ENCODE data around the gene PTCD3.

PTCD3 gene

DNA sequence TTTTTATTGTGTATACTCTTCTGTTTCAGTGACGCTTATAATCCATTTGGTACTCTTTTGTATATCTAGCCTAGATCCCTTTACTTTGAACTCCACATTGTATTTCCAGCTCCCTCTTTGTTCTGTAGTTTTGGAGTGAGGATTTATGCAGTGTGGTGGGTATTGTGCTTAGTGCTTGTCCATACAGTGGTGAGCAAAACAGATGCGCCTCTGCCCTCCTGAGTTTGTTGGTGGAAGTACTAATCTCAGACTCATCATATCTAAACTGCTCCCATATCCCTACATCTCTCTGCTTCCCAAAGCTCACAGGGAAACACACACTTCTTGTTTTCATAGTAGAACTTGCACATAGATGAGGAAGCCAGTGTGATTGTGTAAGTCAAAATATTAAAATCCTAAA, 12.1 kb downstream of the PTCD3 start:
- peaks cover 31% of the 10 kb centered on the region; the same call in 1 of the 2 replicates for H3K36me3 ChIP-seq (ENCODE audit: insufficient read depth)
- no peaks in the 10 kb centered on the region for H3K27me3 ChIP-seq (ENCODE audit: insufficient read depth, low read depth)
- H4K20me1 ChIP-seq (ENCODE audit: insufficient read depth): 0 out of 2 replicates have a peak, but pooled peaks cover 4% of the 10 kb centered on the region
- H3K9ac ChIP-seq: no peak overlapping the region
- no peak overlapping the region for H3K4me3 ChIP-seq (IDR thresholded peaks at IDR 0.05; ENCODE audit: insufficient read depth, low read depth, low read length)
- H3K27ac ChIP-seq: no peak overlapping the region
- H3K79me2 ChIP-seq (ENCODE audit: insufficient read depth, low read depth): peaks cover 20% of the 10 kb centered on the region; the same call in 1 of the 2 replicates
- no peaks in the 10 kb centered on the region for H3K4me1 ChIP-seq (ENCODE audit: low read depth, poor library complexity, severe bottlenecking)
- H2AFZ ChIP-seq (ENCODE audit: low read depth): no peak overlapping the region
- TF ChIP-seq, protein P1, sequence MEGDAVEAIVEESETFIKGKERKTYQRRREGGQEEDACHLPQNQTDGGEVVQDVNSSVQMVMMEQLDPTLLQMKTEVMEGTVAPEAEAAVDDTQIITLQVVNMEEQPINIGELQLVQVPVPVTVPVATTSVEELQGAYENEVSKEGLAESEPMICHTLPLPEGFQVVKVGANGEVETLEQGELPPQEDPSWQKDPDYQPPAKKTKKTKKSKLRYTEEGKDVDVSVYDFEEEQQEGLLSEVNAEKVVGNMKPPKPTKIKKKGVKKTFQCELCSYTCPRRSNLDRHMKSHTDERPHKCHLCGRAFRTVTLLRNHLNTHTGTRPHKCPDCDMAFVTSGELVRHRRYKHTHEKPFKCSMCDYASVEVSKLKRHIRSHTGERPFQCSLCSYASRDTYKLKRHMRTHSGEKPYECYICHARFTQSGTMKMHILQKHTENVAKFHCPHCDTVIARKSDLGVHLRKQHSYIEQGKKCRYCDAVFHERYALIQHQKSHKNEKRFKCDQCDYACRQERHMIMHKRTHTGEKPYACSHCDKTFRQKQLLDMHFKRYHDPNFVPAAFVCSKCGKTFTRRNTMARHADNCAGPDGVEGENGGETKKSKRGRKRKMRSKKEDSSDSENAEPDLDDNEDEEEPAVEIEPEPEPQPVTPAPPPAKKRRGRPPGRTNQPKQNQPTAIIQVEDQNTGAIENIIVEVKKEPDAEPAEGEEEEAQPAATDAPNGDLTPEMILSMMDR (conservative IDR thresholded peaks at IDR 0.05; ENCODE audit: low read depth, low read length): no peak
- H3K4me2 ChIP-seq: no peak overlapping the region

DNA sequence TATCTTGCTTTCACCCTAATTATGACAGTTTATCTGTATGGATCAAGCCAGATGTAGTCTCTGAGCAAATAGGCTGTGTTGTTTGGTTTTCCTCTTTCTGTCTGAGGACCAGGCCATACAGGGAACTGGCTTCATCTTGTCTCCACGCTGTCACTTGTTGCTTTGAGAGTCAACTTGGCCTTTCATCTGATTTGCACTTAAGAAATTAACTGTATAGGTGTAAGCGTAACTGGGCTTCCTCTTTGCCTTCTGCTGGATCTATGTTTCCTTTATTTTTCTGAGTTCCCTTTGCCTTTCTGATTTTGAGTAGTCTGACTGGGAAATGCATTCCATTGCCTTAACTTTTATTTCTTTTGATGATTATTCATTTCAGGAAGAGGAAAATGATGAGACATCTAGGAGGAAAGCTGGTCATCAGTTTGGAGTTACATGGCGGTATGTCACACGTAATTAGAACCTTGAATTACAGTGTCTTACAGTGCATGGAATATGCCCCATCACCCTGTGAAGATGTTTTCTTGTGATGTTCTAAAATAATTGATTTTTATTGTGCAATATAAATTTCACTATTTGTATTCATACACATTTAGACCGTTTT, 17.4 kb downstream of the PTCD3 start:
- Histone ChIP-seq H3K27me3 (ENCODE audit: insufficient read depth, low read depth) (no peaks in the 10 kb centered on the region), H3K4me1 (ENCODE audit: low read depth, poor library complexity, severe bottlenecking) (no peaks in the 10 kb centered on the region), H3K9ac (no peak overlapping the region), H2AFZ (ENCODE audit: low read depth) (no peak overlapping the region), H3K27ac (no peak overlapping the region), H3K36me3 (ENCODE audit: insufficient read depth) (peaks cover 53% of the 10 kb centered on the region; the same call in 1 of the 2 replicates), H3K79me2 (ENCODE audit: insufficient read depth, low read depth) (no peaks in the 10 kb centered on the region; the same call in 1 of the 2 replicates), H3K4me2 (no peak overlapping the region), H4K20me1 (ENCODE audit: insufficient read depth) (no peaks in the 10 kb centered on the region), H3K4me3 (IDR thresholded peaks at IDR 0.05; ENCODE audit: insufficient read depth, low read depth, low read length) (no peak overlapping the region)
- TF ChIP-seq, protein P1 (conservative IDR thresholded peaks at IDR 0.05; ENCODE audit: low read depth, low read length): no peak

DNA sequence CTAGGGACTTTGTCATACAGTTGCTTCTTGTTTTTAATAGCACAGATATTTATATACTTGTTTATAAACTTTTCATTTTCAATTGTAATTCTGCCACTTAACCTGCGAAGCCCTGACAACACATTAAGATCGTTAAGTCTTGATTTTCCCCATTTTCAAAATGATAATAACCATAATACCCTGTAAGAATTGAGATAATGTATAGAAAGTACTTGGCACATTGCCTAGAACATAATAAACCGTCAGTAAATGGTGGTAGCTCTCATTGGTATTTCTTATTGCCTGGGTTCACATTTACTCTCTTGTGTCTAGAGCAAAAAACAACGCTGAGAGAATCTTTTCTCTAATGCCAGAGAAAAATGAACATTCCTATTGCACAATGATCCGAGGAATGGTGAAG, 18.6 kb downstream of the PTCD3 start:
- H3K27me3 ChIP-seq (ENCODE audit: insufficient read depth, low read depth): no peaks in the 10 kb centered on the region
- no peak overlapping the region for H2AFZ ChIP-seq (ENCODE audit: low read depth)
- no peak overlapping the region for H3K4me2 ChIP-seq
- H4K20me1 ChIP-seq (ENCODE audit: insufficient read depth): no peaks in the 10 kb centered on the region
- TF ChIP-seq, protein P1 (conservative IDR thresholded peaks at IDR 0.05; ENCODE audit: low read depth, low read length): no peak
- H3K36me3 ChIP-seq (ENCODE audit: insufficient read depth): peaks cover 51% of the 10 kb centered on the region; the same call in 1 of the 2 replicates
- H3K4me3 ChIP-seq (IDR thresholded peaks at IDR 0.05; ENCODE audit: insufficient read depth, low read depth, low read length): no peak overlapping the region
- H3K79me2 ChIP-seq (ENCODE audit: insufficient read depth, low read depth): no peaks in the 10 kb centered on the region
- H3K9ac ChIP-seq: no peak overlapping the region
- no peaks in the 10 kb centered on the region for H3K4me1 ChIP-seq (ENCODE audit: low read depth, poor library complexity, severe bottlenecking)
- H3K27ac ChIP-seq: no peak overlapping the region

DNA sequence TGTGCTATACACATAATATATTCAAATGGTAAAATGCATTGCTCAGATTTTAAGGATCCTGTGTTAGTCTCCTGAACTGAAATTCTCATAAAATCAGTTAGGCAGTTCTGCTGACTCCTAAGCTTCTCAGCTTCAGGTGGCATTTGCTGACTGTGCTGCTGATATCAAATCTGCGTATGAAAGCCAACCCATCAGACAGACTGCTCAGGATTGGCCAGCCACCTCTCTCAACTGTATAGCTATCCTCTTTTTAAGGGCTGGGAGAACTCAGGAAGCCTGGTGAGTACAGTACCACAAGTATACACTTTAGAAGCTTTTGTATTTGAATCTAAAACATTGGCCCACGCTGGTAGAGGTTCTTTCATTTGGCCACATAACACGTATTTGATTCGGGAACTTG, 28.7 kb downstream of the PTCD3 start:
- Histone ChIP-seq H3K27me3 (ENCODE audit: insufficient read depth, low read depth) (no peaks in the 10 kb centered on the region), H3K27ac (no peak overlapping the region), H3K79me2 (ENCODE audit: insufficient read depth, low read depth) (no peaks in the 10 kb centered on the region), H4K20me1 (ENCODE audit: insufficient read depth) (no peaks in the 10 kb centered on the region), H3K4me1 (ENCODE audit: low read depth, poor library complexity, severe bottlenecking) (peaks cover 11% of the 10 kb centered on the region), H3K4me3 (IDR thresholded peaks at IDR 0.05; ENCODE audit: insufficient read depth, low read depth, low read length) (no peak overlapping the region), H2AFZ (ENCODE audit: low read depth) (no peak overlapping the region), H3K9ac (no peak overlapping the region), H3K4me2 (no peak overlapping the region), H3K36me3 (ENCODE audit: insufficient read depth) (peaks cover 22% of the 10 kb centered on the region; the same call in 1 of the 2 replicates)
- TF ChIP-seq, protein P1 (conservative IDR thresholded peaks at IDR 0.05; ENCODE audit: low read depth, low read length): no peak

Data from KMS-11 (cell line).